Stimulated activated CD8-positive, alpha-beta memory T cell treated with anti-CD3 and anti-CD28 coated beads, Interleukin-15, amount 100 ng/mL, for 4 hours (primary cell): Measurements from ENCODE around the gene GRIK5.

ENCODE experiments used
- DNase-seq, 2 donors: peaks; one replicate each; pipeline ENCODE4 v3.0.0-alpha.2; 2020; ENCODE audit warnings: low read depth in 2 of 2

Gene GRIK5

GRCh38 chr19:41990615-41991014 lies 79.4 kb downstream of the GRIK5 start:
- no peak for DNase-seq

GRCh38 chr19:41990028-41990427 lies 80.0 kb downstream of the GRIK5 start:
- no peak for DNase-seq

GRCh38 chr19:41988947-41989346 lies 81.1 kb downstream of the GRIK5 start:
- DNase-seq, result no peak

GRCh38 chr19:41987141-41987860 lies 82.7 kb downstream of the GRIK5 start:
- no peak for DNase-seq

GRCh38 chr19:41984961-41985360 lies 85.0 kb downstream of the GRIK5 start:
- no peak for DNase-seq

- no peak for DNase-seq
These were observed 88.3 kb downstream of the GRIK5 start for GRCh38 chr19:41981724-41982123.

GRCh38 chr19:41978470-41978869 lies 91.5 kb downstream of the GRIK5 start:
- no peak for DNase-seq

- DNase-seq, result no peak
These were observed 92.1 kb downstream of the GRIK5 start for GRCh38 chr19:41977916-41978315.

GRCh38 chr19:41974652-41975051 lies 95.4 kb downstream of the GRIK5 start:
- DNase-seq, result no peak

- DNase-seq, result no peak
These were observed 98.6 kb downstream of the GRIK5 start for GRCh38 chr19:41971363-41971762.

- DNase-seq, result no peak
These were observed 100.1 kb downstream of the GRIK5 start for GRCh38 chr19:41969772-41970458.

- DNase-seq, result no peak
These were observed 101.0 kb downstream of the GRIK5 start for GRCh38 chr19:41968751-41969595.

- no peak for DNase-seq
These were observed 102.8 kb downstream of the GRIK5 start for GRCh38 chr19:41967054-41967783.

- no peak for DNase-seq
These were observed 104.9 kb downstream of the GRIK5 start for GRCh38 chr19:41965106-41965505.

GRCh38 chr19:41960973-41961372 lies 109.0 kb downstream of the GRIK5 start:
- DNase-seq, result no peak

GRCh38 chr19:41959056-41960053 lies 110.7 kb downstream of the GRIK5 start, which contains the start of gene RABAC1:
Gene RABAC1, minus strand, starts transcription at chr19:41959321. Its CDS starts 29 bp downstream, at chr19:41959292.
- DNase-seq, result peak; percentile 72 to 80

GRCh38 chr19:41958367-41959055 lies 111.5 kb downstream of the GRIK5 start:
- peak; percentile 58 to 70 for DNase-seq

GRCh38 chr19:41957838-41958366 lies 112.1 kb downstream of the GRIK5 start:
- no peak for DNase-seq

- no peak for DNase-seq
These were observed 112.7 kb downstream of the GRIK5 start for GRCh38 chr19:41957161-41957837.
